Spinal cord (tissue), 10 donors: ENCODE data around the gene CCHCR1. TPM values are rescaled to one million over a fixed set of nuclear protein-coding genes. Genes with fewer than 3 reads are reported as not detected.
A peak's percentile ranks its signal among the peaks of the same experiment; 100 is the strongest.

Experiments
- DNase-seq, 6 donors: peaks; one replicate each; pipeline versions ENCODE4 v3.0.0 to v3.0.0-alpha.2; 2013 to 2015; ENCODE audit warnings: low spot score in 6 of 6, low read depth in 4 of 6
- H3K27ac ChIP-seq: one replicate; pipeline ENCODE4 v1.5.1; 2013; ENCODE audit warnings: low read depth, low read length, control low read depth
- H3K27me3 ChIP-seq: one replicate; pipeline ENCODE4 v1.6.1; 2013; ENCODE audit warnings: low read length; ENCODE audit not compliant: control insufficient read depth, insufficient read depth
- H3K36me3 ChIP-seq: one replicate; pipeline ENCODE4 v1.6.1; 2013; ENCODE audit warnings: low read length; ENCODE audit not compliant: control insufficient read depth, insufficient read depth
- H3K4me1 ChIP-seq: one replicate; pipeline ENCODE4 v1.6.1; 2013; ENCODE audit warnings: low read length; ENCODE audit not compliant: control insufficient read depth, insufficient read depth
- H3K4me3 ChIP-seq: one replicate; pipeline ENCODE4 v1.5.1; 2013; ENCODE audit warnings: low read depth, low read length, control low read depth
- H3K9me3 ChIP-seq: one replicate; pipeline ENCODE4 v1.6.1; 2013; ENCODE audit warnings: low read length; ENCODE audit not compliant: control insufficient read depth, insufficient read depth
- WGBS: methylation state at CpG from one replicate; pipeline ENCODE4 v1.1.5; 2013; ENCODE audit warnings: missing lambda C conversion rate; ENCODE audit not compliant: insufficient coverage; 5-methylcytosine and 5-hydroxymethylcytosine counted together
- polyA plus RNA-seq, 2 donors: library from polyadenylated mRNA; unstranded; fragments of 120-200 nt; gene quantifications; one replicate each; pipeline ENCODE4 v1.2.1, GENCODE V29; 2013; ENCODE audit not compliant: insufficient read length in 2 of 2
- total RNA-seq, 2 donors: library from RNA; depleted of rRNA in 1 of 2; stranded (reverse); fragments of 120-200 nt in 1 of 2; fragments of >200 nt in 1 of 2; gene quantifications; one replicate each; pipeline versions ENCODE4 v1.2.3 to v1.2.4, GENCODE V29; 2013 to 2014
- donor health status: healthy.

Gene CCHCR1
- total and polyA plus RNA-seq, 4 donors = 16.4 to 29.9 (median 23.6) TPM

DNA sequence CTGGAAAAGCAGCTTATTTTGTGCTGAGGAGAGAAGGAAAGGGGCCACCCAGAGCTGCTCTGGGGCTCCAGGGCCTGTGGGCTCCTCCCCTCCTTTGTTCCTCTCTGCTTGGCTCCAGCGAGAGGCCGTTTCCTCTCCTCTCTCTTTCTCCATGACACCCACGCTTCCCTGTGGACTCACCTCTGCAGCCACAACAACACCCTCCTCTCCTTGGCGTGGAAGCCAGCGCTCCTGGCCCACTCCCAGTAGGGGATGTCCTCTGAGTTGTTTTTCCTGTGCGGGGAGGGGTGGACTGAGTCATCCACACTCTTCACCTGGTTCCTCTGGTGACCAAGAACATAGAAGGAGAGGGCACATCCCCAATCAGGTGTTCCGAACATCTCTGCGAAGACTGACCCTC lies 32.4 kb downstream of the CCHCR1 start:
- Histone ChIP-seq H3K4me3 (no peak overlapping the region), H3K36me3 (no peaks in the 10 kb centered on the region), H3K27me3 (no peaks in the 10 kb centered on the region), H3K9me3 (no peaks in the 10 kb centered on the region), H3K4me1 (peaks cover 14% of the 10 kb centered on the region), H3K27ac (no peak overlapping the region)
- peak in 1 of 6 donors; percentile 20 for DNase-seq
- WGBS = 52% methylated on average over 4 of the region's 8 CpGs

DNA sequence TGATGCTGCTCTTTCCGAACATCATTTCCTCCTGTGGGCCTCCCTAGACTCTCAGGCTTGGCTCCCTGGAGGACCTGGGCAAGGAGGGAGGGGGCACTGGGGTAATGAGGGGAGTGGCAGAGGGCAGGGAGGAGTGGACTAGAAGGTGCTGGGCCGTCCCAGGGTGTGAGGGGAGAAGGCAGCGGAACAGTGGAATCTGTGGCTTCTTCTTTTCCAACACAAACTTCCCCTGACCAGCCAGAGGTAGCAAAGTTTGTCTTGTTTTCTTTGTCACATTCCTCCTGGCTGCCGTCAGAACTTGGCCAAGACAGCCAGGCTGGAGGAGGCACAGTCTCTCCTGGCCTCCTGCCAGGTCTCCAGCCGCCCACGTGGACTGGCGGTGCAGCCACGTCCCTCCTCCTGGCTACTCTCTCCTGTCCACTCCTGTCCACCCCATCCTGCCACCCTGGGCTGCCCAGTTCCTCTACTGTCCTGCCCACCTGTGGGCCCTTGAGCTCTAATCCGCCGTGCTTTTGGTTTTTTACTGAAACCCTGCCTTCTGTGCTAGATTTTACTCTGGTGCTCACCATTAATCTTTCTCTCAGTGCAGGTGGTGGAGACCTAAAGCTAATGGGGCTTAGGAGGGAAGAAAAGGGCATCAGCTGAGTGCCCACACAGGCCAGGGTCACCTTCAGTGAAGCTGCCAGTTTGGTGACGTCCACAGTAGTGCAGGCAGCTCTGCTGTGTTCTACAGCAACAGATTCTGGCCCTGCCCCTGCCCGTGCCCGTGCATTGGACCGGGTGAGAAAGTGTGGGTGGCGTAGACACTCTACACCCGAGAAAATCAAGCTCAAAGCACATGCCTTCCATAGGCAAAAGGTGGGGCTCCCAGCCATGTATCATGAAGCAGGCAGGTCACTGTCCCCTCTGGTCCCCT lies 34.6 kb downstream of the CCHCR1 start:
- Histone ChIP-seq H3K9me3 (no peaks in the 10 kb centered on the region), H3K4me3 (no peak overlapping the region), H3K4me1 (peaks cover 14% of the 10 kb centered on the region), H3K36me3 (no peaks in the 10 kb centered on the region), H3K27ac (no peak overlapping the region), H3K27me3 (no peaks in the 10 kb centered on the region)
- 59% methylated on average over 14 of the region's 16 CpGs for WGBS
- peak in 3 of 6 donors; percentile 49 to 85 (median 60) for DNase-seq

- WGBS = 93% methylated on average over 8 of the region's 12 CpGs
Measured at GRCh38 chr6:31121131-31121790, 36.3 kb downstream of the CCHCR1 start.

DNA sequence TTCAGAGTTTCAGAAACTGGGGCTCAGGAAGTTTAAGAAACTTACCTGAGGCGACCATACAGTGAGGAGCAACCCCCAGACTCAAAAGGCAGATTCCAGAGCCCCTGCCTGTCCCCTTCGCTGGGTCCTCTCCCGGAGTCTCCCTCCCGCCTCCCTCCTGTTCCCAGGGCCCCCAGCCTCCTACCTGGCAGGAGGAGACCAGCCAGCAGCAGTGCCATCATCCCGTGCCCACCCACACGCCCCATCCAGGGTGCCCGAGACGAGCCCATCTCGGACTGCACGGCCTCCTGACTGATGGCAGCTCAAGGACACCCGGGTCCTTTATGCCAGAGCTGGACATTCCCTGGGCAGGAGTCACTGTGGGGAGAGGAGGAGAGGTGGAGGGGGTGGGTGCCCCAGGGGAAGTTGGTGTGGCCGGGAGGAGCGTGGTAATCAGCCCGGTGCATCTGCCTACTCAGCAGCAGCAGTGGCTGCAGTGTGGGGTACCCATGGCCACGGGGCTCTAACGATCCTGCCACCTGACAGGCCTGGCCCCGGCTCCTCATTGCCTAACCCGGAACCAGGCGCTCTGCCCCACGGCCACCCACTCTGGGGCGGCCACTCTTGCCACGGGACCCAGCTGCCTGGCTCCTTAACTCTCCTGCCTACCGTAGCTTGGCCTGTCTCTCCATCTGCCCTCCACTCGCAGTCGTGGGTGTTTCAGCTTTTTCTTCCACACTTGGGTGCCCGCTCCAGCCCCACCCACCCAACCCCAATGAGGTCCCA lies 37.3 kb downstream of the CCHCR1 start, which contains the start of gene CDSN:
Gene CDSN, minus strand, starts transcription at position 296 of the 765 bp plus-strand sequence. Its CDS starts 27 bp downstream, at position 269.
- DNase-seq = no peak
- Histone ChIP-seq H3K27ac (no peak within 1 kb of the TSS), H3K9me3 (no peaks in the 10 kb centered on the region), H3K4me1 (peaks cover 18% of the 10 kb centered on the region), H3K36me3 (no peaks in the 10 kb centered on the region), H3K4me3 (no peak within 1 kb of the TSS), H3K27me3 (no peaks in the 10 kb centered on the region)
- whole genome bisulfite sequencing = 87% methylated on average over 25 of the region's 26 CpGs

More at GRCh38 chr6:31121131-31121790, 36.3 kb downstream of the CCHCR1 start:
- H3K4me3 ChIP-seq = no peak overlapping the region
- H3K4me1 ChIP-seq = peaks cover 18% of the 10 kb centered on the region
- no peak overlapping the region for H3K27ac ChIP-seq
- H3K36me3 ChIP-seq = no peaks in the 10 kb centered on the region
- H3K9me3 ChIP-seq = no peaks in the 10 kb centered on the region
- H3K27me3 ChIP-seq = no peaks in the 10 kb centered on the region
- DNase-seq = no peak

GRCh38 chr6:31118178-31118577 lies 39.4 kb downstream of the CCHCR1 start:
- peaks cover 19% of the 10 kb centered on the region for H3K4me1 ChIP-seq
- H3K27ac ChIP-seq = no peak overlapping the region
- no peak overlapping the region for H3K4me3 ChIP-seq
- H3K9me3 ChIP-seq = no peaks in the 10 kb centered on the region
- DNase-seq = no peak
- H3K27me3 ChIP-seq = no peaks in the 10 kb centered on the region
- H3K36me3 ChIP-seq = no peaks in the 10 kb centered on the region
- 83% methylated on average over 7 of the region's 7 CpGs for WGBS

GRCh38 chr6:31116661-31117385 lies 40.8 kb downstream of the CCHCR1 start:
- no peak for DNase-seq
- Histone ChIP-seq H3K9me3 (no peaks in the 10 kb centered on the region), H3K4me3 (no peak overlapping the region), H3K27ac (no peak overlapping the region), H3K4me1 (peaks cover 19% of the 10 kb centered on the region), H3K36me3 (no peaks in the 10 kb centered on the region), H3K27me3 (no peaks in the 10 kb centered on the region)
- 73% methylated on average over 18 of the region's 19 CpGs for WGBS

- 86% methylated on average over 12 of the region's 12 CpGs for WGBS
- H3K27ac ChIP-seq = no peak overlapping the region
- no peak for DNase-seq
- no peak overlapping the region for H3K4me3 ChIP-seq
- no peaks in the 10 kb centered on the region for H3K27me3 ChIP-seq
- H3K4me1 ChIP-seq = peaks cover 19% of the 10 kb centered on the region
- H3K9me3 ChIP-seq = no peaks in the 10 kb centered on the region
- H3K36me3 ChIP-seq = no peaks in the 10 kb centered on the region
Measured at GRCh38 chr6:31115941-31116560, 41.6 kb downstream of the CCHCR1 start.

- H3K4me3 ChIP-seq = no peak overlapping the region
- H3K36me3 ChIP-seq = no peaks in the 10 kb centered on the region
- no peaks in the 10 kb centered on the region for H3K9me3 ChIP-seq
- no peaks in the 10 kb centered on the region for H3K27me3 ChIP-seq
- WGBS = 87% methylated on average over 6 of the region's 9 CpGs
- DNase-seq = no peak
- H3K27ac ChIP-seq = no peak overlapping the region
- H3K4me1 ChIP-seq = peaks cover 19% of the 10 kb centered on the region
Measured at GRCh38 chr6:31114970-31115849, 42.4 kb downstream of the CCHCR1 start.
